Sigmoid colon (tissue), 7 donors: ENCODE data around the gene UBAC1. TPM values are rescaled to one million over a fixed set of nuclear protein-coding genes. Genes with fewer than 3 reads are reported as not detected.

ENCODE experiments used
- DNase-seq: peaks from one replicate; pipeline ENCODE4 v3.0.0-alpha.2; 2019
- H3K27ac ChIP-seq, 4 donors: fragments of 200-600 bp; sonication (generic); one replicate each; pipeline ENCODE4 v1.5.1; 2016 to 2019; ENCODE audit warnings: mild to moderate bottlenecking in 1 of 4
- H3K27me3 ChIP-seq, 3 donors: fragments of 200-600 bp; sonication (generic); one replicate each; pipeline ENCODE4 v1.5.1; 2019; ENCODE audit warnings: mild to moderate bottlenecking in 1 of 3
- H3K36me3 ChIP-seq, 4 donors: fragments of 200-600 bp; sonication (generic); one replicate each; pipeline ENCODE4 v1.5.1; 2016 to 2019
- H3K4me1 ChIP-seq, 4 donors: fragments of 200-600 bp; sonication (generic); one replicate each; pipeline ENCODE4 v1.5.1; 2017 to 2019
- H3K4me3 ChIP-seq, 4 donors: fragments of 200-600 bp; sonication (generic); one replicate each; pipeline ENCODE4 v1.5.1; 2017 to 2019; ENCODE audit warnings: mild to moderate bottlenecking in 2 of 4, moderate library complexity in 1 of 4
- H3K9me3 ChIP-seq, 4 donors: fragments of 200-600 bp in 3 of 4; sonication (generic) in 3 of 4; one replicate each; pipeline versions ENCODE4 v1.5.1 to v1.6.1; 2013 to 2019
- CTCF ChIP-seq, 4 experiments: fragments of 450-650 bp in 3 of 4; fragments of 200-600 bp in 1 of 4; IDR thresholded peaks; one replicate each; pipeline ENCODE4 v1.5.1; 2016 to 2019; ENCODE audit warnings: antibody characterized with exemption in 4 of 4, mild to moderate bottlenecking in 3 of 4, moderate library complexity in 2 of 4
- EP300 ChIP-seq, 4 donors: sonication (generic); formaldehyde crosslinking; IDR thresholded peaks; one replicate each; pipeline ENCODE4 v1.6.1; 2017; ENCODE audit warnings: antibody characterized with exemption in 4 of 4
- POLR2A ChIP-seq, 2 donors: fragments of 450-650 bp; IDR thresholded peaks; one replicate each; pipeline ENCODE4 v1.6.1; 2016; ENCODE audit warnings: antibody characterized with exemption in 2 of 2, mild to moderate bottlenecking in 2 of 2, moderate library complexity in 2 of 2
- POLR2AphosphoS5 ChIP-seq, 4 donors: sonication (generic); formaldehyde crosslinking; IDR thresholded peaks; one replicate each; pipeline ENCODE4 v1.6.1; 2017; ENCODE audit warnings: antibody characterized with exemption in 4 of 4
- WGBS, 2 donors: extraction: QIAGEN DNeasy Blood & Tissue Kit; methylation state at CpG; one replicate each; pipeline ENCODE4 v1.1.7; 2013; 5-methylcytosine and 5-hydroxymethylcytosine counted together
- intact Hi-C: fragments of 100-400 bp; cut with DNase I; formaldehyde crosslinking; loops from one replicate; pipeline ENCODE4 v1.15.1; 2023
- polyA plus RNA-seq, 3 donors: library from polyadenylated mRNA; stranded (reverse); fragments of 200-250 nt; gene quantifications; one replicate each; pipeline ENCODE4 v1.2.3, GENCODE V29; 2013
- total RNA-seq, 4 donors: library from RNA; depleted of rRNA; stranded (reverse); fragments of >200 nt; gene quantifications; one replicate each; pipeline ENCODE4 v1.1.0, GENCODE V29; 2016
- donor health status: healthy with polysubstance abuse.
- donor health status: Bipolar disorder and iron deficiency.
- donor health status: healthy.

UBAC1 gene
- total and polyA plus RNA-seq, 7 donors = 57.4 to 80.9 (median 69.4) TPM

- Histone ChIP-seq H3K27ac (no peak overlapping the region), H3K9me3 (no peaks in the 10 kb centered on the region), H3K4me1 (peaks cover 0 to 3% (median 0%) of the 10 kb centered on the region in 4 donors), H3K27me3 (no peaks in the 10 kb centered on the region), H3K36me3 (peaks cover 0 to 19% (median 2%) of the 10 kb centered on the region in 4 donors), H3K4me3 (no peak overlapping the region)
- intact Hi-C loops = no loop called here
- TF ChIP-seq POLR2A (IDR thresholded peaks at IDR 0.05) (no peak), POLR2AphosphoS5 (IDR thresholded peaks at IDR 0.05) (no peak), CTCF (IDR thresholded peaks at IDR 0.05) (no peak), EP300 (IDR thresholded peaks at IDR 0.05) (no peak)
- DNase-seq = no peak
- 95 to 96% methylated on average over 13 of the region's 13 CpGs for WGBS, 2 donors
These were observed 37.7 kb downstream of the UBAC1 start for GRCh38 chr9:135923508-135923907.

- no peaks in the 10 kb centered on the region for H3K4me1 ChIP-seq
- WGBS, 2 donors = 76 to 90% methylated on average over 14 of the region's 14 CpGs
- intact Hi-C loops = no loop called here
- peaks cover 0 to 10% (median 3%) of the 10 kb centered on the region in 4 donors for H3K9me3 ChIP-seq
- TF ChIP-seq CTCF (IDR thresholded peaks at IDR 0.05) (no peak), EP300 (IDR thresholded peaks at IDR 0.05) (no peak), POLR2A (IDR thresholded peaks at IDR 0.05) (no peak), POLR2AphosphoS5 (IDR thresholded peaks at IDR 0.05) (no peak)
- no peak overlapping the region for H3K4me3 ChIP-seq
- no peak overlapping the region for H3K27ac ChIP-seq
- no peak for DNase-seq
- H3K27me3 ChIP-seq = no peaks in the 10 kb centered on the region
- H3K36me3 ChIP-seq = peaks cover 0 to 18% (median 2%) of the 10 kb centered on the region in 4 donors
These were observed 39.3 kb downstream of the UBAC1 start for GRCh38 chr9:135921749-135922310.

- 86 to 90% methylated on average over 24 of the region's 24 CpGs for WGBS, 2 donors
- intact Hi-C loops = no loop called here
These were observed 40.1 kb downstream of the UBAC1 start for GRCh38 chr9:135920973-135921585.

GRCh38 chr9:135920256-135920930 lies 40.8 kb downstream of the UBAC1 start:
- Histone ChIP-seq H3K27me3 (no peaks in the 10 kb centered on the region), H3K36me3 (peaks cover 5 to 22% (median 11%) of the 10 kb centered on the region in 4 donors), H3K27ac (no peak overlapping the region), H3K4me3 (no peak overlapping the region), H3K4me1 (no peaks in the 10 kb centered on the region), H3K9me3 (peaks cover 0 to 17% (median 6%) of the 10 kb centered on the region in 4 donors)
- TF ChIP-seq EP300 (IDR thresholded peaks at IDR 0.05) (no peak), POLR2AphosphoS5 (IDR thresholded peaks at IDR 0.05) (no peak), CTCF (IDR thresholded peaks at IDR 0.05) (no peak), POLR2A (IDR thresholded peaks at IDR 0.05) (no peak)
- 93 to 96% methylated on average over 15 of the region's 15 CpGs for WGBS, 2 donors
- intact Hi-C loops = no loop called here
- DNase-seq = peak; percentile 25

More at GRCh38 chr9:135920973-135921585, 40.1 kb downstream of the UBAC1 start:
- no peak for TF ChIP-seq EP300 (IDR thresholded peaks at IDR 0.05)
- no peak for TF ChIP-seq POLR2A (IDR thresholded peaks at IDR 0.05)
- TF ChIP-seq CTCF (IDR thresholded peaks at IDR 0.05) = no peak
- TF ChIP-seq POLR2AphosphoS5 (IDR thresholded peaks at IDR 0.05) = no peak
- H3K4me1 ChIP-seq = no peaks in the 10 kb centered on the region
- peaks cover 0 to 17% (median 3%) of the 10 kb centered on the region in 4 donors for H3K9me3 ChIP-seq
- DNase-seq = peak; percentile 59
- no peak overlapping the region for H3K27ac ChIP-seq
- peaks cover 0 to 16% (median 4%) of the 10 kb centered on the region in 4 donors for H3K36me3 ChIP-seq
- H3K27me3 ChIP-seq = no peaks in the 10 kb centered on the region
- no peak overlapping the region for H3K4me3 ChIP-seq
